Hypothalamus (tissue), 51 donors: ENCODE data around the gene STAT1.
A peak's percentile ranks its signal among the peaks of the same experiment; 100 is the strongest.

Source experiments
- DNase-seq, 51 donors: peaks; one replicate each; lab custom pipeline; 2025; lab: John Stamatoyannopoulos, UW

Gene STAT1

DNA sequence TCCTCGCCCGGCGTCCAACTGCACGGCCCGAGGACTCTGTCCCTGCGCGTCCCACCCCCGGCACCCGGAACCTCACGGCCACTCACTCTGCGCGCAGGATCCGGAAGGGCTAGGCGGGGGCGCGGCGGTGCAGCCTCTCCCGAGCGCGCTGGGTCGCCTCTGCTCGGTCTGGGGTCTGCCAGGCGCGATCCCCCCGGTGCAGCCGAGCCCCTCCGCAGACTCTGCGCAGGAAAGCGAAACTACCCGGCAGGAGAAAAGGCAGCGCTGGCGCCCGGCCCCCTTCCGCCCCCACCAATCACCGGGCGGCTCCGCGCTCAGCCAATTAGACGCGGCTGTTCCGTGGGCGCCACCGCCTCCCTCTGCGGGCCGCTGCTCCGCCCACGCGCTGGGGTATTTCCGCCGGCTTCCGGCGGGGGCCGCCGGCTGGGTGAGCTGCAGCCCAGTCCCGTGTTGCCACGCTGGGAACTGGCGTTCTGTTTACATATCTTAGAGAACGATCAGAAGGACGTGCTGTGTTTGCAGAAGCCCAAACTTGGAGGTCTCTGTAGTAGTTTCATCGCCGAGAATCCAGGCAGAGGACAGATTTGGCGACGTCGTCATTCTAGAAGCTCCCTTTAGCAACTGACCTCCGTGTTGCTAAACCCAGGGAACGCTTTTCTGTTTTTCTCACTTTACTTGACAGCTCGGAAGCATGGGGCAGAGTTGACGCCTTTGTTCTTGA is at the start of gene STAT1:
STAT1 (minus strand) TSS at position 240 of the 721 bp plus-strand sequence. CDS start 4,168 bp downstream, outside the sequence.
- peak; percentile 37 to 96 (median 89) for DNase-seq

- DNase-seq = no peak
Observed at GRCh38 chr2:191063584-191063983, 49.6 kb upstream of the STAT1 start.

- no peak for DNase-seq
Observed at GRCh38 chr2:191061381-191061980, 47.5 kb upstream of the STAT1 start.

DNA sequence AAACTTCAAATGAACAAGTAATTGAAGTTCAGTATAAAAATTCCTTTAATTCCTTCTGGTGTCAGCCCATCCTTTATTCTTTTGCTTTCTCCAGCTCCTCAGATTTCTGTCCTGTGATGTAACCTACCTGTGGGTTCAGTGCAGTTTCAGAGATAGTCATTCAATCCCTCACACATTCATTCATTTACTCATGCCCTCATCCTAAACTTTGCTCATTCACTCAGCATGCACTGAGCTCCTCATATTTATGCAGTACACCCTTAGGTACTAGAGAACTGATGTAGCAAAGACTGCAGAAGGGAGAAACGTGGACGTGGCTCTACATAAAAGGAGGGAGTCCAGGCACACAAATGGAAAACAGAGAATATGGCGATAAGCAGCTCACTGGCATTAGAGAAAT is 45.3 kb upstream of the STAT1 start:
- no peak for DNase-seq

- DNase-seq = no peak
Observed at GRCh38 chr2:191056228-191056627, 42.3 kb upstream of the STAT1 start.

- DNase-seq = no peak
Observed at GRCh38 chr2:191053256-191053655, 39.3 kb upstream of the STAT1 start.

DNA sequence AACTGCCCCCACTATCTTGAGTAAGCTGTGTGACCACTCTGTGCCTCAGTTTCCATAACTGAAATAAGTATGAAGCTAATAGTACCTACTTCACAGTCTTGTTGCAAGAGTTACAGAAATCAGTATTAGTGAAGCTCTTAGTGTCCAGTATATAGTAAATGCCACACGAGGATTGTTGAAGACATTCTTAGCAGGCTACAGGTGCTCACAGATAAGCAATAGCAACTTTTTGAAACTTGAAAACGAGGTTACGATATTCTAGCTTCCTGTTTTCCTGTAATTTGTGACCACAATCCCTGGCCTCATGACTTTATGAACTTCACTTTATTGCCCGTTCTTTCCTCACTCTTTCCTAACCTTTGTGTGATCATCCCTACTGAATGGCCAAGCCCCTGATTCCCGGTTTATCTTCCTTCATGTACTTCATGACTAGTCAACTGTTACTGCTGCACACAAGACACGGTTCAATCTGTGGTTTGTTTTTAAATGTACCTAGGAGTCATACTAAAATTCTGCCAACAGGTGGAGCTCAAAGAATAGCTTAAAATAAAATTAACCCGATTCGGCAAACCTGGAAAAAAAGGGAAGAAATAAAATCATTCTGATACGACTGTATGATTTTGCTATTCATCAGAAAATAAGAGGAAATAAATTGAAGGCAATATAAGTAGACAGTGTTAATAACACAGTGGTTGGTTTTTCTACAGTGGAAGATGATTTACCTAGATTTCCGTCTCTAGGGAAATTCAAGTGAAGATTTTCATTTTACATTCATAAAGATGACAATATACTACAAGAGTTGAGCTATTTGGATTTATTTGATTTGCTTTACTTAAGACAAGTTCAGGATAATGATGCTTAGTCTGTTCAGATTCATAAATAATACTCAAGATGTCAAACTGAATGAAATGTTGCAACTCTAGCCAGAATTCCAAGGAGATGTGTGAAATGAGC is 38.1 kb upstream of the STAT1 start:
- peak in 1 of 51 donors; percentile 11 for DNase-seq

GRCh38 chr2:191051177-191051576 is 37.2 kb upstream of the STAT1 start:
- DNase-seq = no peak

GRCh38 chr2:191050640-191050987 is 36.6 kb upstream of the STAT1 start:
- no peak for DNase-seq

- no peak for DNase-seq
Observed at GRCh38 chr2:191049728-191050639, 36.0 kb upstream of the STAT1 start.

GRCh38 chr2:191048073-191048472 is 34.1 kb upstream of the STAT1 start:
- no peak for DNase-seq

GRCh38 chr2:191045141-191045540 is 31.2 kb upstream of the STAT1 start:
- DNase-seq = no peak

DNA sequence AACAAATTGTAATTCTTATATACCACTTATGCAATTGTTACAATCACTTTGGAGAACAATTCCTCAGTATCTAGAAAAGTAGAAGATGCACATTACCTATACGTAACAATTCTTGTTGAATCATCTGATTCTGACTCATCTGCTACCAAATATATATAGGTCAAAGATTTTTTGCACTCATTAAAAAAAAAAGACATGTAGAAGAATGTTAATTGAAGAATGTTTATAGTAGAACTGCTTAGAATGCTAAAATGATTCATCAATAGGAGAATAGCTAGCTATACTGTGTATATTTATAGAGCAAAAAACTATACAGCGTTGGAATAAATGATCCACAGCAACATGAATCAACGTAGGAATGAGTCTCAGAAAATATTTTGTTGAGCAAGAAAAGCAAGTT is 29.5 kb upstream of the STAT1 start:
- DNase-seq = no peak

GRCh38 chr2:191041418-191042161 is 27.6 kb upstream of the STAT1 start:
- no peak for DNase-seq

- no peak for DNase-seq
Observed at GRCh38 chr2:191039616-191040015, 25.6 kb upstream of the STAT1 start.

GRCh38 chr2:191038741-191039140 is 24.8 kb upstream of the STAT1 start:
- DNase-seq = no peak

DNA sequence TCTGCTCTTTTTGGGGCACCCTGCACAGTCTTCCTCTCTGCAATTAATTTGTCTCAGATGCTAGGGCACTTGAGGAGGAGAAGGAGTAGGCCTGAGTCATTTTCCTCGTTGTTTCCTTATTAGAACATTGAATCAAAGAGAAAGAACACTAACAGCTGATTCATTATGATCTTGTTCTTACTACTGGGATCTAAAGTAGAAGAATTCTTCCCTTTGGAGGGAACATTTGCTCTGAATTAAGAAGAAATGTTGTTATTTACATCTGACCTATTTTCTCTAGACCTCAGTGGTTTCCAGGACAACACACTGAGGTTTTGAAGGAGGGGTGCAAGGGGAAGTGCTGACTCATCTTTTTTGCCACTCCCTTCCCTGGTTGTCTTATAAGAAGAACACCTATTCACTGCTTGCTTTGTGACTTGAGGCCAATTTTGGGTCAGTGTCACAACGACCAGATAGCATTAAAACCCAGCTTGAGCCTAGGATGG is 24.3 kb upstream of the STAT1 start:
- DNase-seq = peak in 1 of 51 donors; percentile 8

DNA sequence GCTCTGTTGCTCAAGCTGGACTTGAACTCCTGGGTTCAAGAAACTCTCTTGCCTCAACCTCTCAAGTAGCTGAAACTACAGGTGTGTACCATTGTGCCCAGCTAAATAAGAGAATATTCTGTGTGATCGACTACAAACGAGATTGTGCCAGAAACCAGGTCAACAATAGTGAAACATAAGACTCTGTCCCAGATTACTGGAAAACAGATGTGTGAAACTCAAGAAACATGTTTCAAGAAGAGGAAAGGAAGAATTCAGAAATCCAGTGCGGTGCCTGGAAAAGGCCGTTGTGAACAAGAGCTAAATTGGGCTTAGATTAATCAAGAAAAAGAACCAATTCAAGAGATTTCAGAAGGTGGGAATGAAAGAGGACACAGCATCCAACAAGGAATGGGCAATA is 23.4 kb upstream of the STAT1 start:
- no peak for DNase-seq

DNA sequence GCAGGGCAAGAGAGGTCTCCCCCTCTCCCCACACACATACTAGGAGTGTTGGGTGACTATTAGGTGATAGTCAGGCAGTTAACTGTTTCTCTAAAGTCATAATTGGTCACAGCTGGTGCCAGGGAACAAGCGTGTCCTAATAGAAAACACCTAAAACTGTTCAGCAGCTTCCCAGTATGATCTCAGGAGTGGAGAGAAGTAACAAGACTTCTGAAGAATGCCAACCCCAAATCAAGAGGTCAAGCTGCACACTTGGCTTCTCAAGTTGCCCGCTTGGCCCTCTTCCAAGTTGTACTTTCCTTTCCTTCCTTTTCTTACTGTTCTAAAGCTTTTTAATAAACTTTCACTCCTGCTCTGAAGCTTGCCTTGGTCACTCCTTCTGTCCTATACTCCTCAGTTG is 22.4 kb upstream of the STAT1 start:
- DNase-seq = no peak
